SH-SY5Y (cell line): ENCODE data around the gene ZNF516.

ENCODE experiments used
- GATA2 ChIP-seq: IDR thresholded peaks from 2 replicates; pipeline ENCODE4 v1.6.1; 2011; ENCODE audit warnings: mild to moderate bottlenecking, low read depth, low read length
- GATA3 ChIP-seq: IDR thresholded peaks from 2 replicates; pipeline ENCODE4 v1.6.1; 2011; ENCODE audit warnings: low read depth, mild to moderate bottlenecking, low read length, moderate library complexity

The ZNF516 gene

DNA sequence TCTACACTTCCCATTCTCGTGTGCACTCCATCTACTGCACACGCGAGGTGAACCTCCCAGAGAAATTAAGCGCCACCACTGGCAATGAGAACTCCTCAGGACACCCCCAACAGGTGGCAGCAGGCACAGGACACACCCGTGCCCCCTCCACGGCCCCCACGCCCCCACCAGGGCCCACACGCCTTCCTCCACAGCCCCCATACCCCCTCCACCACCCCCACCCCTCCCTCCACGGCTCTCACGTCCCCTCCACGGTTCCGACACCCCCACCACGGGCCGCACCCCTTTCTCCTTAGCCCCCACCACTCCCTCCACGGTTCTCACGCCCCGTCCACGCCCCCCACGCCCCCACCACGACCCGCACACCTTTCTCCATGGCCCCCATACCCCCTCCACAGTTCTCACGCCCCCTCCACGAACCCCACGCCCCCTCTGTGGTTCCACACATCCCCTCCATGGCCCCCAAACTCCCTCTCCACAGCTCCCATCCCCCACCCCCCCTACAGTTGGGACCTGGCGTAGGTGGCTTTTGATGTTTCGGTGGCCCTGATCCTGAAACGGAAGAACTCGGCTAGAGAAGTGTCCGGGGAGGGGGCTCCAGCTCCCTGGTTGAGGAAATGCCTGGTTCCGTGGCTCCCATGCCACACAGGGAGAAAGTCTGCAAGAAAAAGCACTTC lies 110.8 kb downstream of the ZNF516 start:
- TF ChIP-seq GATA2 (no peak), GATA3 (no peak)

DNA sequence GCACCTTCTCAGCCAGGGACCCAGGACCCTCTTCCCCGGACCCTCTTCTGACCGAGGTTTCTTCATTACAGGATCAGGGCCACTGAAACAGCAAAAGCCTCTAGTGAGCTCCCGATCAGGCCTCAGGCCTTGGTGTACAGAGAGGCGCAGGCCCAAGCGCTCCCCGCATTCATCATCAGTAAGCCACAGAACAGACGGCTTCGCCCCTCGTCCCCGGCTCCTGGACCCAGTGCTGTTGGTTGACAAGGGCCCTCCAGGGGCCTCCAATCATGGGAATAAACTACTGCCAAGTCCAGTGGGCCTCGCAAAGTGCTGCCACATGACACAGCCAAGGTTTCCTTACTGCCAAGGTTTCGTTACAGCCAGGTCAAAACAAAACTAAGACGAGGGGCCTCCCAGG lies 111.4 kb downstream of the ZNF516 start:
- TF ChIP-seq GATA2 (no peak), GATA3 (no peak)

DNA sequence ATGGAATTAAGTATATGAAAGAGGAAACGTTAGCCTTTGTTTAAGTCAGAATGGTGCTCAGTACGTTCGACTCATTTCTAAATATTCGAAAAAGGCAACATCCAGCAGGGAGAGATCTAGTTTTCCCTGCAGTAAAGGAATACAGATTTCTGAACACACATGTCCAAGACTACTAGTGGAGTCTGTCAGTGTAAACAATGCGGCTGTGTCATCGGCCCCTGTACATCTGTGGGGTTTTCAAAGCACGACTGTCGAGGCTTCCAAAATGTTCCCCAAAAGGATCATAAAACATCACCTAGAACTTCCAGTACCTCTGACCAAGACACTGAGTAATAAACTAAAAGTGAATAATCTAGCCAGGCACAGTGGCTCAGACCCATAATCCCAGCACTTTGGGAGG lies 112.8 kb downstream of the ZNF516 start:
- TF ChIP-seq GATA2 (no peak), GATA3 (no peak)

DNA sequence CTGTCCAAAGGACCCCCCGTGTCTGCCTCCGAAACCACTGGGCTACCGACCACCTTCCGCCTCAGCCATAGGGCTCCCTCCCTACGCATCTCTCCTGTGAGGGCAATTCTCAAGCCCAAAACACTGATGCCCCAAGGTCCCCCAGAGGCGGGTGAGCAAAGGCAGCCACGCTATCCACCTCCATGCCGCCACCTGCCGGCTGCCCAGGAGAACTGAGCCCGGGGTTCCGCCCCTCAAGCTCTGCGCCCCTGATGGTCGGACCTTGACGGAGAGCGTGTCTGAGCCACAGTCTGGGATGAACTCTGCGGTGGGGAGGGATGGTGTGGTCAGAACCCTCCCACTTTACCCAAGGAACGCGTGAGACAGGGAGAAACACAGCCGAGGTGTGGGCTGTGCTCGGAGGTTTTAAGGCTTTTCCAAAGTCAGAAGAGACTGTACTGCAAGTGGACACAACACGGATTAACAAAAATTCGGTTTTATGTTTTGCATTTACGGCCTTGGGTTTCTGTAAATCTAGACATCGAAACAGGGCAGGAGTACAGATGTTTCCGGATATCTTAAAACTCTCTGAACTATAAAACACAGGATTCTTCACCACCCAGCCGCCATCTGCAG lies 114.1 kb downstream of the ZNF516 start:
- TF ChIP-seq GATA3 (no peak), GATA2 (no peak)

DNA sequence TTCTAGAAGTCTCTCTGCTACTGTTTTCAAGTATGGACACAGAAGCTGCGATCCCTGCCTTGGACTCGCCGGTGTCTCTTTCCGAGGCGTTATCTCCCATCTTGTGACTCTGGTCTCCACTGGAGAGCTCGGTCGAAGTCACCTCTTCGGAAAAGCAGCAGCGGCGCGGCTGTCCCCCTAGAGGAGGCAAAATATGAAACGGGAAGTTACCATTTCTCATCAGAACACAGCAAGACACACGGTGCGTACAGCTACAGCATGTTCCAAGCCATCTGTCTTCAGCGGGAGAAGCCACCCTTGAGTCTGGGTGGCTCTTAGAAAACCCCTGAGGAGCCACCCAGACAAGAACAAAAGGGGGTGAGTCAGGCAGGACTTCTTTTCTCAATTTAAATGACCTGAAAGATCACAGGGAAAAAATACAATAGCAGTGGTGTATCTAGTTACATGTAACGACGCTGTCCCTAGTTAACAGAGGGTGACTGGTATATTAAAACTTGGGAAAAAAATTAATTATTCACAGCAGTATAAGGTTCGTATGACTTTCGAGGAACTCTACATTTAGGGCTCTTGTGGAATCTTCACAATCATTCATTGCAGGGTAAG lies 114.8 kb downstream of the ZNF516 start:
- TF ChIP-seq GATA3 (no peak), GATA2 (no peak)

DNA sequence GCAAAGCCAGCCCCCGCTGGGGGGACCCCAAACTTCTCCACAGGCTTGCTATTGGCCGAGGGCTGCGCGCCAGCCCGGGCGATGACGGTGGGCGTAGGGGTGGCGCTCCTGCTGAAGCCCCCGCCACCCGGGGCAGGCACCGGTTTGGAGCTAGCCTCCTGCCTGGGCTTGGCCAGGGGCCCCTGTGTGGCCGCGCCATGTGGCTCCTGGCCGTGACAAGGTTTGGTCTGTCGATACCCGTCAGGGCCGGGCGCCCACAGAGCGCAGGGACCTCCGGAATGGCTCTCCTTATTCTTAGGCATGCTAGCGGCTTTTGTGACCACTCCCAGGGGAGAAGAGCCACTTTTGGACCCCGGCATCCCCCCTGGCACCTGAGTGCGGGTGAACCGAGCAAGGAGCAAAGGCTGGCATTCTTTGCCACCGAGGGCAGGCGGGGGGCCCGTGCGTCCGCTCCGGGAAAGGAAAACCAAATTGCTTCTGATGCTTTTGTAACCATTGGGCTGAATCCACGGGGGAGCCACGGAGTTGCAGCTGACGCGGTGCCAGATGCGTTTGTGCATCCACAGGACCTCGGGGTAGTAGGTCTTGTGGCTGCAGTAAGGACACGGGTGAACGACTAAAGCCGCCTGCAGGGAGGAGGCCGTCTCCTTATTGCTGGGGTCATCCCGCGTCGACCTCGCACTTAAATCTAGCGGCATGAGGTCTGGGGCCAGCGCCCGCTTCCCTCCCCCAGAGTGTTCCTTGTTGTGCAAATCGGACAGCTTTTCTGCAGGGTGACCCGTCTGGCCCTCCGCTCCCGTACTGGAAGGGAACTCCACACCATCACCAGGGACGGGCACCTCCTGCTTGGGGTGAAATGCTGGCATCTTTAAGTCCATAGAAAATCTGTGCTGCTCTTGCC lies 115.6 kb downstream of the ZNF516 start:
- TF ChIP-seq GATA3 (no peak), GATA2 (no peak)

DNA sequence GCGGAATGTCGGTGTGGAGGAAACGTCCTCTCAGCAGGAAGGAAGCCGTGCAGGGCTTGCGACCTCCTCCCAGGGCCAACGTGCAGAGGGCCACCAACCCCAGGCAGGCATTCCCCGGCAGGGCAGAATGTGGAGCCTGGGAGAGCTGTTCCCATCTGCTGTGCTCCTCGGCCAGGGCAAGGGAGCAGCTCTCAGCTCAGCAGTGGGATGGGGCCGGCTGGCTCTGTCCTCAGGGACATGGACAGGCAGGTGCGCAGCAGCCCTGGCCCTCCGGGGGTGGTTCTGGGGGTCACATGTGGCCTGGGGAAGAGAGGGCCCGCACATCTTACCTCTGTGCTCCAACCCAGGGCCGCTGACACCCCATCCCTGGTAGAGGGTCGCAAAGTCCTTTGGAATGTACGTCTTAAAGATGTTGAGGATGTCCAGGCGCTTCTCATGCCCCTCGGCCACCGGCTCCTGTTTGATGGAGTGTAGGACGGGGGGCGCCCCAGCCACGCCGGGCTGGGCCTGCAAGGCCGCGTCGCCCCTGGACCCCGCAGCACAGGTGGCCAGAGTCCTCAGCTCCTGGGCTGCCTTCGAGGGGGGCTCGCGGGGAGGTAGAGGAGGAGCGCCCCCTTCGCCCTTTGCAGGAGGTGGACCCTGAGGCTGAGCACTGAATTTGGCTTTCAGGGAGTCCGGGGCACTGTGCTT lies 116.4 kb downstream of the ZNF516 start:
- TF ChIP-seq GATA2 (no peak), GATA3 (no peak)

DNA sequence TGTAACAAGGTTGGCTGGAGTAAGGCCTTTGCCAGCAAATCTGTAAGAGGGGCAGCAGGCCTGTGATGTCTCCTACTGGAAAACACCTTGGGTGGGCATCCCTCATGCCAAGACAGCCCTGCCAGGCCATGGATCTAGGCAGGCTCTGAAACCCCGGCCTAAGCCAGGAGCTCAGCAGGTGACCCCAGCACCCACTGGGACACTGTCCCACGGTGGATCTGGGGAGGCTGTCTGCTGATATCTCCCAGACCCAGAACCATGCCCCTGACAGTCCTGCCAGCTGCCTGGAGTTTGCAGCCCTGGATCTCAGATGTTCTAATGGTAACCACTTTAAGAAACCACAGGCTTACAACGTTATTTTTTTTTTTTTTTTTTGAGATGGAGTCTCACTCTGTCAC lies 117.7 kb downstream of the ZNF516 start:
- no peak for TF ChIP-seq GATA3

DNA sequence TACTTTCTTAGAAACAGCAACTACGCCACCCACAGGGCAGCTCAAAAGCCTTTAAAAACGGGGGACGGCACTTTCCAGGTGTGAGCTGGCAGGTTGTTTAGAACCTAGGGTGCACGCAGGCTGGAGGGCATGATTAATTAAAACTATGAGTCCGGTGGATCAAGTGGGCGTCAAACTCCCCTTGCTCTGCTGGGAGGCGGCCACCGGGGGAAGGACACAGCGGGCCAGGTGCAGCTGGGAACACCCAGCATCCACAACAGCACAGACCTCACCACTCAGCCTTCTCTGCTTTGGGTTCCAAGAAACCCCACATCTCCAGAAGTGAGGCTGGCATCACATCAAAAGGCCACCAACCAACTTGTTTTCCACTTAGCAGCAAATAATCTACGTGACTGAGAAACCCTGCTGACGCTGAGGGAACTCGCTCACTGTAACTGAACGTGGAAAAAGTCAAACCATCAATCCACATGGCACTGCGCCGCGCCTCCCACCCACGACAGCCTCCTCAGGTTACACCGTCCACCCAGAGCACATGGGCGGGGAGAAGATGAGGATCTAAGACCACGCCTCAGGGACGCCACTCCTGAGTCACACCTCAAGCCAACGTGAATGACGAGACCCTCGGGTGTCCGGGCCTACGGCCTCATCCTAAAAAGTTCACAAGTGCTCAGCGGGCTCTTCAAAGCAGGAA lies 118.2 kb downstream of the ZNF516 start:
- no peak for TF ChIP-seq GATA3
- no peak for TF ChIP-seq GATA2

DNA sequence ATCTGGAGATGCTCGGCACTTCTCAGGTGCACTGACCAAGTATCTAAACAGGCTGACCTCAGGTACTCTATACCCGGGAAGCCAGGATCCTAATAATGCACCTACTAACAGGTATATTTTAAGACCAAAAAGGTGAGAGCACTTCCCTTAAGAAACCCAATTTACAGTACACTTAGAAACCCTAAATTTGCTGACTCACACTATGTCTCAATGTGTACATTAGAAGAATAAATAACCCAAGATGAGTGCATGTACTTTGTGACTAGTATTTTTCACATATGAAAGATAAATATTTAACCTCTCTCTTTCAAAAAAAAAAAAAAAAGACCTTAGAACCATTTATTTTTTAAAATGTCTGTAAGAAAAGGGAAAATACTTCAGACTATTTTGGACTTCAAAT lies 118.8 kb downstream of the ZNF516 start:
- no peak for TF ChIP-seq GATA3
- TF ChIP-seq GATA2: no peak

DNA sequence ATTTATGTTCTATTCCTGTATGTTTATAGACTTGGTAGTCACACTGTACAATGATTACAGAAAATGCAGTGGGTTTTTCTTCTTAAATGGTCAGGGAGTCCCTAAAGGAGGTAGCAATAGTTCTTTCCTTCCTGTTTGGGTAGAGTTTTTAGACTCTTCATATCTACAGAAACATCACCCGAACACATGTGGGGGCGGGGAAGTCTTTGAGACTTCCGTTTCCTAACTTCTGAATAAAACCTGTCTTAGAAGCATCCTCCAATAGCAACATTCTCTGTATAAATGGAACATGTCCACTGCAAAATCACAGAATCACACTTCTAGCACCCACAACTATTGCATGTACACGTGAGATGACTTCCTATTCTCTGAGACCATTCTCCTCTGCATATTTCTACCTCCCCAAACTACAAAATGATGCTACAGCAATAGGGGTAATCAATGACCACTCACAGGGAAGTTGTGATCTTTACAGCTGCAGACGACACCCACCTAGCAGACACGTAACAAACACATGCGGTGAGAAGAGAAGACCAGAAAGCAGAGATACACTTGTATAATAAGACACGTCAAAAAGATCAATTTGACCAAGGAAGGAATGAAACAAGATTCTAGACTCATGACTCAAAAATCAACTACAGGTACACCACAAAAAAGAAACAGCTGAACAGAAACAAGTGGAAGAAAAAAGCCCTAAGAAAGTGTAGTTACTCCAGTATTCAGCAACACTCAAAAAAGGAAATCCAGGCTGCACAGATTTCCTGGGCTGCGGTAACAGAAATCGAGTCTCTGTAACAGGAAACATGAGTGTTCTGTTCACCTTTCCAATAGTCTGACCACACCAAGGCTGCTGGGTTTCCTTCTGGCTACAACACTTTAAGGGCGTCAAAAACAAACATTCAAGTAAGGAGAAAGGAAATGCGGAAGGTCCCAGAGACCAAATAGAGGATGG lies 120.4 kb downstream of the ZNF516 start:
- no peak for TF ChIP-seq GATA3
- TF ChIP-seq GATA2: no peak

DNA sequence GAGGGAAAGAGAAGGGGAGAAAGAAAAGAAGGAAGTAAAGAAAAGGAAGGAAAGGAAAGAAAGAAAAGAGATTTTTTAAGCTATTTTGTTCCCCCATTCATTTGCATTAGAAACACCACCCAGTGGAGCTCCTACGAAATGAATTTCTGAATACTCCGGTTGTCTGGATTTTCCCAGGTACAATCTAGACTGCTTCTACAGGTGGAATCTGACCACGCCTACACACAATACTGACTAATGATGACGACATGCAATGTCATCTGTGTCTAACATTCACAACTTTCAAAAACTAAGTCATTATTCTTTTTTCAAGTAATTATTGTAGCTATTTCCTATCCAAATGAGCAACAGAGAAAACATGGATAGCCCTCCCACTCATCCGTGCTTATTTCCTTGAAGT lies 121.7 kb downstream of the ZNF516 start:
- no peak for TF ChIP-seq GATA2
- TF ChIP-seq GATA3: no peak

DNA sequence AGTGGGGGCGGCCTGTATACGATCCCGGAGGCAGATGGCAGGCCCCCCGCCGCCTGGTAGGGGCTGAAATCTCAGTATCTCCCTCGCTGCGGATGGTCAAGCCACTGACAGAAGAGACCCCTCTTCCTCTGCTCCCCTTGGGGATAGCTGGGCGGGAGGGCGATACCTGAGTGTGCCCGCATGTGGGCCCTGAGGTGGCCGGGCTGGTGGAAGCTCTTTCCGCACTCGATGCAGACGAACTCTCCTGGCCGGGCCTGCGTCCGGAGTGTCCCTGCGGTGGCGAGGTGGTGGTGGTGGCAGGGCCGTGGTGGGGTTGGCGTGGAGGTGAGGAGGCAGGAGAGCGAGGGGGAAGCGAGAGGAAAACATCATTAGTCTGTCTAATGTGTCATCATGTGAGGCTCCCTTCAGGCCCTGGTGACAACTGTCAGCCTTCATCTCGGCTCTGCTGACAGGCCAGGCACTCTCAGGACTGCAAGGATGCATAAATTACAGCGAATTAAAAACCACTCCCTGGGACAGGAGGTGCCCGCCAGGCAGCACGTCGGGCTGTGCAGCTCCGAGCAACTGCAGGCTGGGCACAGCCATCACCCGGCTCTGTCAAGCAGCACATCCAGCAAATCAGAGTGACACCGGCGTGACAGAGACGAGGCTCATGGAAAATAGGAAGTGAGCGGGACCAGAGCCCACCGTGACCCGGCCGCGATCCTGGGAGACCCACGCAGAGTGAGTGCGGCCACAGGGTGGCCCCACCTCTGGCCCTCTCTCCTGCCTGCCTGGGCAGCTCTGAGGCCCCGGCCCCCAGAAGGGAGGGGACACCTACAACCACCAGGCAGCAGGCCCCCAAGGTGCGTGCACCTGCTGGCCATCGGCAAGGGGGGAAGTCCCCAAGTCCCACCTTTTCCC lies 123.5 kb downstream of the ZNF516 start:
- TF ChIP-seq GATA3 (no peak), GATA2 (no peak)
